Endothelial cell of coronary artery (primary cell): ENCODE data around the gene TRIP11. TPM values are rescaled to one million over a fixed set of nuclear protein-coding genes. Genes with fewer than 3 reads are reported as not detected.

ENCODE experiments used
- total RNA-seq: library from RNA; depleted of rRNA; stranded (reverse); fragments of >200 nt; gene quantifications from 2 replicates; pipeline ENCODE4 v1.2.3, GENCODE V29; 2014

Gene TRIP11
- 27.8 and 30.9 TPM in 2 replicates for total RNA-seq

DNA sequence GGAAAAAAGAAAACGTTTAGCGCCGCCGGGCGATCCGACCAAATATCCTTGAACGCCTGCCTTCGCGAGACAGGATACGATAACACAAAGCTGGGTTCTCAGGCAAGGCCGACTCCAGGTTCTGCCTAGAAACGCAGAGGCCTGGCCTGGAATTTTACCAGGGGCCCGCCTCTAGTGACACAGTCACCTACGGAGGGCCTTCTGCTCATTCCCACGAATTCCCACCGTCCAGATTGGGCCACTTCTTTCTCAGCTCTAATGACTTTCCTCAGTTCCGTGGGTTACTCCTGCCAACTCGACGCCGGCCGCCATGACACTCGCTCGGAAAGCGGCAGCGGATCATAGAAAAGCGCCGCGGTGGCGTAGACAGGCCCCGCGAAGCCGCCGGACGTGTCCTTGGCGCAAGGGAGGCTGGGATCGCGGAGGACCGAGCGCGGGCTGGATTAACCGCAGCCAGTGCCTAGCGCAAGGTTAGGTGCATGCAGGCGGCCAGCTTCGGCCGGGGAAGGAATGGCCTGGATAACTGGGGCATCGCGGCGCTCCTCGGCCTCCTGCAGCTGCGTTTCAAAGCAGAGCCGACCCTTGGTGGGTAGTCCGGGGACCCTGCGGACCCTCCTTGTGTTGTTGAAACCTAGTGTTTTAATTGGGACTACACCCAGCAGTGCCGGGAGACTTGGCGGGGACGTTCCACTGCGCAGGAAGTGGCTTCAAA lies at the start of gene TRIP11:
Gene TRIP11, minus strand, starts transcription at position 341 of the 712 bp plus-strand sequence. CDS start 374 bp downstream, outside the sequence.

GRCh38 chr14:91947475-91948184 lies 92.2 kb downstream of the TRIP11 start, which contains the start of gene FBLN5:
Gene FBLN5 (minus strand): TSS chr14:91947694. CDS start chr14:91947229, 465 bp downstream.

Other genes with a start within 250 kb of the TRIP11 start
- under 0.01 TPM in 1 of 2 replicates, not detected in the other for gene TC2N, start 172.5 kb downstream of the TRIP11 start, total RNA-seq
- 0.90 and 11.2 TPM in 2 replicates for gene FBLN5, start 92.4 kb downstream of the TRIP11 start, total RNA-seq
- 50.1 and 81.2 TPM in 2 replicates for gene ATXN3, start 66.5 kb upstream of the TRIP11 start, total RNA-seq
- gene NDUFB1, start 81.6 kb upstream of the TRIP11 start, total RNA-seq: 154 and 253 TPM in 2 replicates
- 36.0 and 45.4 TPM in 2 replicates for gene CPSF2, start 81.9 kb upstream of the TRIP11 start, total RNA-seq